ENCODE data around the gene PPP1R12B. TPM values are rescaled to one million over a fixed set of nuclear protein-coding genes. Genes with fewer than 3 reads are reported as not detected.
"Not testable (repeated sequence)": the region's sequence is repeated elsewhere in the genome, so short reads cannot be mapped to it uniquely, and the experiment has no call there.

The PPP1R12B gene
- total and polyA plus RNA-seq, 2 donors (not counting 3 experiments of a cell fraction or from before 2014, with no cell fraction given): 8.4 to 11.5 TPM

DNA sequence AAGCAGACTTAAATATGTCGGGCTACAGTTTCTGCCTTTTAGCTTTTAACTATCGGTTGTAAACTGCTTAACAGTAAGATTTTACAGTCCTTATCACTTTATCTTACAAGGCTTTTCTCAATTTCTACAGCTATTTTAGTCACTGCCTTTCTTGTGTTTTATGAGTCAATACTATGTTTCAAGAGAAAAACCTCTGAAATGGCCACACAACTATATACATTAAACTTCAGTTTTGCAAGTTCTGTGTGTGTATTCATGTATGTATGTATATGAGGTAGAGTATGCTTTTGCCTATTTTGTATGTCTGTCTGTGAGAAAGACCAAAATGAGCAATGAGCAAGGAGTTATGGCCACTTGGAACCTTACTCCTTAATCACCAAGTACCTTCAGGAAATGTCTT, 191.9 kb downstream of the PPP1R12B start:
- ChIA-PET POLR2A (no interaction called here), CTCF (no interaction called here)
- H3K27ac ChIP-seq (ENCODE audit: insufficient read depth, low read depth, low read length): no peak overlapping the region
- TF ChIP-seq, protein P1, sequence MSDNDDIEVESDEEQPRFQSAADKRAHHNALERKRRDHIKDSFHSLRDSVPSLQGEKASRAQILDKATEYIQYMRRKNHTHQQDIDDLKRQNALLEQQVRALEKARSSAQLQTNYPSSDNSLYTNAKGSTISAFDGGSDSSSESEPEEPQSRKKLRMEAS (IDR thresholded peaks at IDR 0.05; ENCODE audit: insufficient read depth, insufficient read length): no peak
- no peak overlapping the region for H2AFZ ChIP-seq (ENCODE audit: low read depth, low read length)
- no peaks in the 10 kb centered on the region for H3K9me3 ChIP-seq (replicated peaks; ENCODE audit: control insufficient read depth, insufficient read depth, low read length)
- no peak for FAIRE-seq
- H3K9ac ChIP-seq (replicated peaks; ENCODE audit: extremely low read depth, insufficient read depth, low read length): no peak overlapping the region
- H3K79me2 ChIP-seq (ENCODE audit: control insufficient read depth, insufficient read depth, low read length): no peaks in the 10 kb centered on the region
- H3K9me1 ChIP-seq (replicated peaks; ENCODE audit: control insufficient read depth, extremely low read depth, insufficient read depth, low read length): no peaks in the 10 kb centered on the region
- H3K4me2 ChIP-seq (ENCODE audit: insufficient read depth, low read length): no peak overlapping the region
- H3K27me3 ChIP-seq (ENCODE audit: control insufficient read depth in 2 of 2, insufficient read depth in 2 of 2, low read length in 2 of 2): no peaks in the 10 kb centered on the region
- no peak overlapping the region for H3K4me3 ChIP-seq (replicated peaks in 1 of 3; ENCODE audit: insufficient read depth in 1 of 3, low read depth in 1 of 3, low read length in 3 of 3)
- dilution Hi-C loops (cut with MboI; ENCODE audit: extremely low pct_ligation_motif_present, low sequenced_read_pairs) (no loop called here), intact Hi-C loops (cut with micrococcal nuclease) (no loop called here)
- peaks cover 5% of the 10 kb centered on the region for H3K4me1 ChIP-seq (ENCODE audit: control insufficient read depth, extremely low read depth, insufficient read depth, low read length)
- H3K36me3 ChIP-seq (ENCODE audit: control insufficient read depth in 2 of 2, extremely low read depth in 1 of 2, insufficient read depth in 2 of 2, low read length in 2 of 2): no peaks in the 10 kb centered on the region
- no TSS peak for BruUV-seq (replicated peaks)
- H4K20me1 ChIP-seq (replicated peaks; ENCODE audit: control insufficient read depth, extremely low read depth, insufficient read depth, low read length): no peaks in the 10 kb centered on the region
- DNase-seq (ENCODE audit: low read depth, low spot score): no peak

DNA sequence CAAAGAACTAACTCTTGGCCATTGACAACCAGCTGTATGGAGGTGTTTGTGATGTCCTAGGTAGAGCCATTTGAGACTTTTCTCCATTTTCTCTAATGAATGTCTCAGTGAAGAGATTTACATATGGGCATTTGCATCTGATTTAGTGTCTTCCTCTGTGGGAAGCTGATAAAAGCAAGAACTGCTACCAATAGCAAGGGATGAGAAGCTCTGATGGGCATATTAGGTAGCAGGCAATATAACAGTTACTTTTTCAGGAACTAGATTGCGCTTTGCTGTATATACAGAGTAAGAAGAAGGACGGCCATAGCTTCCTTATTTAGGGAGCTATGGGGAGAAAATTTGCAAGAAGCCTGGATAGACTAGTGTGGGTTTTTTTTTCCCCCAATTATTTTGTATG, 192.4 kb downstream of the PPP1R12B start:
- H4K20me1 ChIP-seq (replicated peaks; ENCODE audit: control insufficient read depth, extremely low read depth, insufficient read depth, low read length); BruUV-seq (replicated peaks); H3K4me2 ChIP-seq (ENCODE audit: insufficient read depth, low read length); dilution Hi-C loops (cut with MboI; ENCODE audit: extremely low pct_ligation_motif_present, low sequenced_read_pairs); POLR2A ChIA-PET; H3K9me3 ChIP-seq (replicated peaks; ENCODE audit: control insufficient read depth, insufficient read depth, low read length); FAIRE-seq; H3K9ac ChIP-seq (replicated peaks; ENCODE audit: extremely low read depth, insufficient read depth, low read length); H3K79me2 ChIP-seq (ENCODE audit: control insufficient read depth, insufficient read depth, low read length); H3K36me3 ChIP-seq (ENCODE audit: control insufficient read depth in 2 of 2, extremely low read depth in 1 of 2, insufficient read depth in 2 of 2, low read length in 2 of 2); DNase-seq (ENCODE audit: low read depth, low spot score); CTCF ChIA-PET; H3K4me3 ChIP-seq (replicated peaks in 1 of 3; ENCODE audit: insufficient read depth in 1 of 3, low read depth in 1 of 3, low read length in 3 of 3); H3K4me1 ChIP-seq (ENCODE audit: control insufficient read depth, extremely low read depth, insufficient read depth, low read length); H3K27ac ChIP-seq (ENCODE audit: insufficient read depth, low read depth, low read length); H3K9me1 ChIP-seq (replicated peaks; ENCODE audit: control insufficient read depth, extremely low read depth, insufficient read depth, low read length); H3K27me3 ChIP-seq (ENCODE audit: control insufficient read depth in 2 of 2, insufficient read depth in 2 of 2, low read length in 2 of 2); intact Hi-C loops (cut with micrococcal nuclease); H2AFZ ChIP-seq (ENCODE audit: low read depth, low read length): not testable (repeated sequence)

- H3K9me1 ChIP-seq (replicated peaks; ENCODE audit: control insufficient read depth, extremely low read depth, insufficient read depth, low read length); H2AFZ ChIP-seq (ENCODE audit: low read depth, low read length); dilution Hi-C loops (cut with MboI; ENCODE audit: extremely low pct_ligation_motif_present, low sequenced_read_pairs); H3K4me1 ChIP-seq (ENCODE audit: control insufficient read depth, extremely low read depth, insufficient read depth, low read length); H3K36me3 ChIP-seq (ENCODE audit: control insufficient read depth in 2 of 2, extremely low read depth in 1 of 2, insufficient read depth in 2 of 2, low read length in 2 of 2); H3K79me2 ChIP-seq (ENCODE audit: control insufficient read depth, insufficient read depth, low read length); H3K9ac ChIP-seq (replicated peaks; ENCODE audit: extremely low read depth, insufficient read depth, low read length); CTCF ChIA-PET; H3K27me3 ChIP-seq (ENCODE audit: control insufficient read depth in 2 of 2, insufficient read depth in 2 of 2, low read length in 2 of 2); H3K4me3 ChIP-seq (replicated peaks in 1 of 3; ENCODE audit: insufficient read depth in 1 of 3, low read depth in 1 of 3, low read length in 3 of 3); H3K9me3 ChIP-seq (replicated peaks; ENCODE audit: control insufficient read depth, insufficient read depth, low read length); intact Hi-C loops (cut with micrococcal nuclease); DNase-seq (ENCODE audit: low read depth, low spot score); H3K27ac ChIP-seq (ENCODE audit: insufficient read depth, low read depth, low read length); BruUV-seq (replicated peaks); H4K20me1 ChIP-seq (replicated peaks; ENCODE audit: control insufficient read depth, extremely low read depth, insufficient read depth, low read length); H3K4me2 ChIP-seq (ENCODE audit: insufficient read depth, low read length); FAIRE-seq; POLR2A ChIA-PET: not testable (repeated sequence)
These were observed 193.9 kb downstream of the PPP1R12B start for GRCh38 chr1:202542415-202542814.

DNA sequence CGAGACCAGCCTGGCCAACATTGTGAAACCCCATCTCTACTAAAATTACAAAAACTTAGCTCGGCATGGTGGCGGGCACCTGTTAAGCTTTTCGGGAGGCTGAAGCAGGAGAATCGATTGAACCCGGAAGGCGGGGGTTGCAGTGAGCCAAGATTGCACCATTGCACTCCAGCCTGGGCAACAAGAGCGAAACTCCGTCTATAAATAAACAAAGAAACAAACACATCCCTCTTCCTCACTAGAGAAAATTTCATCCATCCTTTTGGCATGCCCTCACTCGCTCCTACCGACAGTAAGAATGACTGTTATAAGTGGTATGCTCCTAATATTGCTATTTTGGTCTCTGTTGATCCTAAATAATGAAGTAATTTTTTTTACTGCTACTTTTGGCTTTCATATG, 195.0 kb downstream of the PPP1R12B start:
- H3K27me3 ChIP-seq (ENCODE audit: control insufficient read depth in 2 of 2, insufficient read depth in 2 of 2, low read length in 2 of 2); H3K9ac ChIP-seq (replicated peaks; ENCODE audit: extremely low read depth, insufficient read depth, low read length); H3K9me1 ChIP-seq (replicated peaks; ENCODE audit: control insufficient read depth, extremely low read depth, insufficient read depth, low read length); BruUV-seq (replicated peaks); DNase-seq (ENCODE audit: low read depth, low spot score); H3K27ac ChIP-seq (ENCODE audit: insufficient read depth, low read depth, low read length); H3K79me2 ChIP-seq (ENCODE audit: control insufficient read depth, insufficient read depth, low read length); H2AFZ ChIP-seq (ENCODE audit: low read depth, low read length); FAIRE-seq; H4K20me1 ChIP-seq (replicated peaks; ENCODE audit: control insufficient read depth, extremely low read depth, insufficient read depth, low read length); dilution Hi-C loops (cut with MboI; ENCODE audit: extremely low pct_ligation_motif_present, low sequenced_read_pairs); H3K9me3 ChIP-seq (replicated peaks; ENCODE audit: control insufficient read depth, insufficient read depth, low read length); H3K36me3 ChIP-seq (ENCODE audit: control insufficient read depth in 2 of 2, extremely low read depth in 1 of 2, insufficient read depth in 2 of 2, low read length in 2 of 2); H3K4me2 ChIP-seq (ENCODE audit: insufficient read depth, low read length); H3K4me1 ChIP-seq (ENCODE audit: control insufficient read depth, extremely low read depth, insufficient read depth, low read length); CTCF ChIA-PET; POLR2A ChIA-PET; intact Hi-C loops (cut with micrococcal nuclease); H3K4me3 ChIP-seq (replicated peaks in 1 of 3; ENCODE audit: insufficient read depth in 1 of 3, low read depth in 1 of 3, low read length in 3 of 3): not testable (repeated sequence)
